Measurements from ENCODE around the gene LEKR1. TPM values are rescaled to one million over a fixed set of nuclear protein-coding genes. Genes with fewer than 3 reads are reported as not detected.

The LEKR1 gene
- total RNA-seq, 2 donors from 2014 or later: 4.2 TPM; not detected in 1

DNA sequence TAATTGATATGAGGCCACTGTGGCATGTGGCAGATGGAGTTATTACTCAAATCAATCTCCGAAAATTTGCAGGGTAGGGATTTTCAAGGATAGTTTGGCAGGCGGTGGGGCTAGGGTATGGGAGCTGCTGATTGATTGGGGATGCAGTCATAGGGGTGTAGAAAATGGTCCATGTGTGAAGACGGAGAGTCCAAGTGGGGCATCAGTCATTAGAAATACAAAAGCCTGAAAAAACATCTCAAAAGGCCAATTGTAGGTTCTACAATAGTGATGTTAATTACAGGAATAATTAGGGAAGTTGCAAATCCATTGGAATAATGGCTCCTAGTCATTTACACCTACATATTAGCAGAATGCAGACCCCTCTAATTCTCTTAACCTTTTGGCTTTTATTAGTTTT is 4.9 kb downstream of the LEKR1 start:
- H3K4me3 ChIP-seq: no peak overlapping the region
- no peak overlapping the region for H3K27ac ChIP-seq
- DNase-seq (ENCODE audit: low spot score) (no peak), ATAC-seq (ENCODE audit: insufficient number of reproducible peaks, low FRiP score, low read depth) (no peak)
- TF ChIP-seq, protein P1, sequence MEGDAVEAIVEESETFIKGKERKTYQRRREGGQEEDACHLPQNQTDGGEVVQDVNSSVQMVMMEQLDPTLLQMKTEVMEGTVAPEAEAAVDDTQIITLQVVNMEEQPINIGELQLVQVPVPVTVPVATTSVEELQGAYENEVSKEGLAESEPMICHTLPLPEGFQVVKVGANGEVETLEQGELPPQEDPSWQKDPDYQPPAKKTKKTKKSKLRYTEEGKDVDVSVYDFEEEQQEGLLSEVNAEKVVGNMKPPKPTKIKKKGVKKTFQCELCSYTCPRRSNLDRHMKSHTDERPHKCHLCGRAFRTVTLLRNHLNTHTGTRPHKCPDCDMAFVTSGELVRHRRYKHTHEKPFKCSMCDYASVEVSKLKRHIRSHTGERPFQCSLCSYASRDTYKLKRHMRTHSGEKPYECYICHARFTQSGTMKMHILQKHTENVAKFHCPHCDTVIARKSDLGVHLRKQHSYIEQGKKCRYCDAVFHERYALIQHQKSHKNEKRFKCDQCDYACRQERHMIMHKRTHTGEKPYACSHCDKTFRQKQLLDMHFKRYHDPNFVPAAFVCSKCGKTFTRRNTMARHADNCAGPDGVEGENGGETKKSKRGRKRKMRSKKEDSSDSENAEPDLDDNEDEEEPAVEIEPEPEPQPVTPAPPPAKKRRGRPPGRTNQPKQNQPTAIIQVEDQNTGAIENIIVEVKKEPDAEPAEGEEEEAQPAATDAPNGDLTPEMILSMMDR (IDR thresholded peaks at IDR 0.05): no peak
- H3K27me3 ChIP-seq (replicated peaks; ENCODE audit: insufficient read depth): no peaks in the 10 kb centered on the region
- peaks cover 0 to 10% of the 10 kb centered on the region in 2 donors for H3K4me1 ChIP-seq (ENCODE audit: control insufficient read depth in 1 of 2, low read depth in 2 of 2)
- no peaks in the 10 kb centered on the region for H3K9me3 ChIP-seq
- H3K36me3 ChIP-seq: no peaks in the 10 kb centered on the region

DNA sequence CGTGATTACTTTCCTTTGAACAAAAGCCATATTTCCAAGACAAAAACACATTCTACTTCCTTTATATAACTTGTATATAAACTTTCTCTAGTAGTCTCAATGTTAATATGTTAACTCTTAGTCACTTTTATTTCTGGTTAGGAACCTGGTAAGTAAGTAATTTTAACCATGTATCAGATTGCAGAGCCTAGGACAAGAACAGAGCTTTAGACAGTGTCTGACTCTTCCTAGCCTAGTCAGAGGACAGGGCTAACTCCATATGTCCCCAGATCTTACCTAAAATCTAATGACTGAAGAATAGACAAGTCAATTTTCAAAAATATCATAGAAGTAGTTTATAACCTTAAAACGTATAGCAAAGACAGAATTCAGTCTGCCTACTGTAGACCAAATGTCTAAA is 8.3 kb downstream of the LEKR1 start:
- DNase-seq (ENCODE audit: low spot score) (no peak), ATAC-seq (ENCODE audit: insufficient number of reproducible peaks, low FRiP score, low read depth) (no peak)
- TF ChIP-seq, protein P1 (IDR thresholded peaks at IDR 0.05): no peak
- Histone ChIP-seq H3K4me1 (ENCODE audit: control insufficient read depth in 1 of 2, low read depth in 2 of 2) (no peaks in the 10 kb centered on the region), H3K27ac (no peak overlapping the region), H3K27me3 (replicated peaks; ENCODE audit: insufficient read depth) (no peaks in the 10 kb centered on the region), H3K4me3 (no peak overlapping the region), H3K9me3 (no peaks in the 10 kb centered on the region), H3K36me3 (no peaks in the 10 kb centered on the region)

DNA sequence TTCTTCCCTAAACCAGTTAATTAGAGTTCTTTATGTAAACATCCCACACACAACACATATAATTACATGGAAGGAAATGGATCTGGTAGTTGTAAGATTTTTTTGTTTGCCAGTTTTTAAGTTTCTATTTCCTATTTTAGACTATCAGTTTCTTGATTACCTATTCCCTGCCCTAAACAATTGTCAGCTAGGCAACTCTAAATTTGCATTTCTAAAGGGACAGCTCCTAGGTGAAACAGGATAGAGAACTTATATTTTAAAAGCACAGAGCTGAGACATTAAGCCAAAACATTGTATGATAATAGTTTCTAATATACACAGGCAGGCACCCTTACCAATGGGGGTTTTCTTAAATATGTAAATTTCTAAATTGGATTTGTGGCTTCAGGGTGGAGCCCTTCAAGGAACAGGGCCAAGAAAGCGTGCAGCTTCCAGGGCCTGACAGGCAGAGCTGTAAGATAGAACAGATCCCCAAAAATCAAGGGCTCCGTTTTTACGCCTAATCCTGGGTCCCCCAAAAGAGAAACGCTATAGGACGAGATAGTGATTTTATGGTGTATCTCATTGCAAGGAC is 8.9 kb downstream of the LEKR1 start:
- Histone ChIP-seq H3K4me3 (no peak overlapping the region), H3K36me3 (no peaks in the 10 kb centered on the region), H3K27ac (no peak overlapping the region), H3K27me3 (replicated peaks; ENCODE audit: insufficient read depth) (no peaks in the 10 kb centered on the region), H3K9me3 (no peaks in the 10 kb centered on the region), H3K4me1 (ENCODE audit: control insufficient read depth in 1 of 2, low read depth in 2 of 2) (no peaks in the 10 kb centered on the region)
- DNase-seq (ENCODE audit: low spot score) (no peak), ATAC-seq (ENCODE audit: insufficient number of reproducible peaks, low FRiP score, low read depth) (no peak)
- TF ChIP-seq, protein P1 (IDR thresholded peaks at IDR 0.05): no peak

DNA sequence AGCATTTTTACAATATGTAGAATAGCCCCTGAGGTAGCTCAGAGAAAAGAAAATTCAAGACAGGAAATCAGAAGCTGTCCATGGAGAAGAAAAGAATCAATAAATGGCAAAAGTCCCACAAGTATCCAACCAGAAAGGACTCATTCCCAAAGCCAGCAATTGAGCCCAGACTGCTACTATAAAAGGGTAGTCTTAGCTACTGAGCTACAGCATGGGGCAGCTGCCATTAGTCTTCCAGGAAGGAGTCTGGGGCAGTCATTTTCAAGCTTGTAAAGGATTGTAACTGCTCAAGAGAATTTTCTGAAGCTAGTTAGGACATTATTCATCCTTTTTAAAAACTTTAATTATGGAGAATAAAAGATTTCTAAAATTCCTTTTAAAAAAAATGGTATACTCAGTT is 10.5 kb downstream of the LEKR1 start:
- no peak overlapping the region for H3K27ac ChIP-seq
- H3K4me3 ChIP-seq: no peak overlapping the region
- H3K9me3 ChIP-seq: no peaks in the 10 kb centered on the region
- H3K4me1 ChIP-seq (ENCODE audit: control insufficient read depth in 1 of 2, low read depth in 2 of 2): peaks cover 0 to 5% of the 10 kb centered on the region in 2 donors
- no peak for ATAC-seq (ENCODE audit: insufficient number of reproducible peaks, low FRiP score, low read depth)
- no peak for DNase-seq (ENCODE audit: low spot score)
- TF ChIP-seq, protein P1 (IDR thresholded peaks at IDR 0.05): no peak
- H3K27me3 ChIP-seq (replicated peaks; ENCODE audit: insufficient read depth): no peaks in the 10 kb centered on the region
- no peaks in the 10 kb centered on the region for H3K36me3 ChIP-seq

DNA sequence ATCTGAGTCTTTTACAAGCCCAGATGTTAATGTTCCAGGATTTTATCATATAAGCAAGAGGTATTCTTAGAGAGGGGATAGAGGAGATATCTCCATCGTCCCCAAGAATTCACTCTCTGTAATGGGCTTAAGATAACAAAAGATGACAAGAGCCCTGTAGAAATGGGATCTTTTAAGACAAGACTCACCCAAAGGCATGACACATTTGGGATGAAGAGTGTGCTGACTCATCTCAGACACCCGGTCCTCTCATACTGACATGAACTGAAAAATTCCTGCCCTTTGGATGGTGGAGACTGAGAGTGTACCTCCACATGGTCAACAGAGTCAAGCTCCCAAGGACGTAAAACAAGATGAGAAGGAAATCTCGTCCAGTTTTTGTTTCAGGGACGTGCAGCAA is 11.0 kb downstream of the LEKR1 start:
- H3K4me1 ChIP-seq (ENCODE audit: control insufficient read depth in 1 of 2, low read depth in 2 of 2): peaks cover 0 to 9% of the 10 kb centered on the region in 2 donors

More for the DNA sequence above, 11.0 kb downstream of the LEKR1 start:
- Histone ChIP-seq H3K27ac (no peak overlapping the region), H3K36me3 (no peaks in the 10 kb centered on the region), H3K27me3 (replicated peaks; ENCODE audit: insufficient read depth) (no peaks in the 10 kb centered on the region), H3K9me3 (no peaks in the 10 kb centered on the region), H3K4me3 (no peak overlapping the region)
- ATAC-seq (ENCODE audit: insufficient number of reproducible peaks, low FRiP score, low read depth): no peak
- DNase-seq (ENCODE audit: low spot score): no peak
- TF ChIP-seq, protein P1 (IDR thresholded peaks at IDR 0.05): no peak
